Limb (tissue), 2 donors: ENCODE measurements around the gene DEPDC5.
"Not testable (repeated sequence)": the region's sequence is repeated elsewhere in the genome, so short reads cannot be mapped to it uniquely, and the experiment has no call there.

Experiments
- DNase-seq, 2 donors: peaks; one replicate each; pipeline ENCODE4 v3.0.0-alpha.2; 2016; ENCODE audit errors: extremely low spot score in 2 of 2

Gene DEPDC5

GRCh38 chr22:31753634-31754501, at the start of gene DEPDC5:
TSS of gene DEPDC5 (plus strand) at chr22:31754019. CDS start at chr22:31754922, 903 bp downstream.
- peak; percentile 95 to 98 for DNase-seq

GRCh38 chr22:31707519-31707918, 46.3 kb upstream of the DEPDC5 start:
- no peak for DNase-seq

GRCh38 chr22:31711226-31711625, 42.6 kb upstream of the DEPDC5 start:
- DNase-seq, result not testable (repeated sequence)

- no peak for DNase-seq
These were observed 38.6 kb upstream of the DEPDC5 start for GRCh38 chr22:31715147-31715778.

GRCh38 chr22:31719850-31720471, 33.9 kb upstream of the DEPDC5 start:
- no peak for DNase-seq

- no peak for DNase-seq
These were observed 30.1 kb upstream of the DEPDC5 start for GRCh38 chr22:31723723-31724122.

GRCh38 chr22:31726692-31727091, 27.1 kb upstream of the DEPDC5 start:
- no peak for DNase-seq

GRCh38 chr22:31728857-31729256, 25.0 kb upstream of the DEPDC5 start:
- DNase-seq, result no peak

GRCh38 chr22:31730344-31730711, 23.5 kb upstream of the DEPDC5 start:
- DNase-seq, result no peak

GRCh38 chr22:31732089-31732829, 21.6 kb upstream of the DEPDC5 start:
- DNase-seq, result no peak

- no peak for DNase-seq
These were observed 20.2 kb upstream of the DEPDC5 start for GRCh38 chr22:31733580-31734079.

- no peak for DNase-seq
These were observed 19.3 kb upstream of the DEPDC5 start for GRCh38 chr22:31734512-31734911.

- no peak for DNase-seq
These were observed 17.4 kb upstream of the DEPDC5 start for GRCh38 chr22:31736458-31736857.

- no peak for DNase-seq
These were observed 15.9 kb upstream of the DEPDC5 start for GRCh38 chr22:31737932-31738331.

- DNase-seq, result no peak
These were observed 15.3 kb upstream of the DEPDC5 start for GRCh38 chr22:31738566-31738965.

GRCh38 chr22:31739795-31740201, 14.0 kb upstream of the DEPDC5 start:
- no peak for DNase-seq

- not testable (repeated sequence) for DNase-seq
These were observed 13.5 kb upstream of the DEPDC5 start for GRCh38 chr22:31740314-31740713.

GRCh38 chr22:31742115-31742514, 11.7 kb upstream of the DEPDC5 start:
- no peak for DNase-seq

- no peak for DNase-seq
These were observed 11.1 kb upstream of the DEPDC5 start for GRCh38 chr22:31742682-31743081.

GRCh38 chr22:31743871-31744270, 9.9 kb upstream of the DEPDC5 start:
- no peak for DNase-seq

GRCh38 chr22:31747441-31747840, 6.4 kb upstream of the DEPDC5 start:
- DNase-seq, result no peak

GRCh38 chr22:31748490-31748889, 5.3 kb upstream of the DEPDC5 start:
- DNase-seq, result no peak
